Ascending aorta (tissue), 2 donors: ENCODE data around the gene DIO3. TPM values are rescaled to one million over a fixed set of nuclear protein-coding genes. Genes with fewer than 3 reads are reported as not detected.

ENCODE experiments used
- DNase-seq, 2 donors: peaks; one replicate each; pipeline ENCODE4 v3.0.0-alpha.2; 2019; ENCODE audit warnings: low spot score in 2 of 2
- H3K27ac ChIP-seq, 2 donors: fragments of 200-600 bp; sonication (generic); one replicate each; pipeline ENCODE4 v1.5.1; 2016 to 2017; ENCODE audit warnings: mild to moderate bottlenecking in 1 of 2
- H3K27me3 ChIP-seq: fragments of 200-600 bp; sonication (generic); one replicate; pipeline ENCODE4 v1.5.1; 2017
- H3K36me3 ChIP-seq, 2 donors: fragments of 200-600 bp; sonication (generic); one replicate each; pipeline ENCODE4 v1.5.1; 2016
- H3K4me1 ChIP-seq, 2 donors: fragments of 200-600 bp; sonication (generic); one replicate each; pipeline ENCODE4 v1.5.1; 2016 to 2017; ENCODE audit warnings: mild to moderate bottlenecking in 1 of 2
- H3K4me3 ChIP-seq, 2 donors: fragments of 200-600 bp; sonication (generic); one replicate each; pipeline ENCODE4 v1.5.1; 2016 to 2017; ENCODE audit warnings: mild to moderate bottlenecking in 1 of 2
- H3K9me3 ChIP-seq, 2 donors: fragments of 200-600 bp; sonication (generic); one replicate each; pipeline ENCODE4 v1.5.1; 2016
- CTCF ChIP-seq, 3 experiments: fragments of 200-600 bp in 2 of 3; fragments of 450-650 bp in 1 of 3; sonication (generic) in 2 of 3; IDR thresholded peaks; one replicate each; pipeline ENCODE4 v1.5.1; 2016 to 2019; ENCODE audit warnings: antibody characterized with exemption in 3 of 3, mild to moderate bottlenecking in 1 of 3, moderate library complexity in 1 of 3
- intact Hi-C: fragments of 100-400 bp; cut with DNase I; formaldehyde crosslinking; loops from one replicate; pipeline ENCODE4 v1.15.1; 2023
- total RNA-seq: library from RNA; depleted of rRNA; stranded (reverse); fragments of >200 nt; gene quantifications from one replicate; pipeline ENCODE4 v1.1.0, GENCODE V29; 2016

The DIO3 gene
- total RNA-seq, 1 donor from 2014 or later: not detected

- Histone ChIP-seq H3K36me3 (no peaks in the 10 kb centered on the region), H3K27me3 (peaks cover 25% of the 10 kb centered on the region), H3K4me1 (no peaks in the 10 kb centered on the region), H3K9me3 (no peaks in the 10 kb centered on the region), H3K4me3 (no peak overlapping the region), H3K27ac (no peak overlapping the region)
- no peak for TF ChIP-seq CTCF (IDR thresholded peaks at IDR 0.05)
- intact Hi-C loops: no loop called here
- DNase-seq: no peak
Observed at GRCh38 chr14:101561897-101562490, 699 bp downstream of the DIO3 start.

- no peak for TF ChIP-seq CTCF (IDR thresholded peaks at IDR 0.05)
- H3K4me3 ChIP-seq: no peak overlapping the region
- peaks cover 25% of the 10 kb centered on the region for H3K27me3 ChIP-seq
- intact Hi-C loops: no loop called here
- DNase-seq: no peak
- no peaks in the 10 kb centered on the region for H3K9me3 ChIP-seq
- no peak overlapping the region for H3K27ac ChIP-seq
- no peaks in the 10 kb centered on the region for H3K4me1 ChIP-seq
- no peaks in the 10 kb centered on the region for H3K36me3 ChIP-seq
Observed at GRCh38 chr14:101562659-101563351, 1.5 kb downstream of the DIO3 start.

- H3K4me1 ChIP-seq: no peaks in the 10 kb centered on the region
- DNase-seq: no peak
- no peaks in the 10 kb centered on the region for H3K36me3 ChIP-seq
- peaks cover 25% of the 10 kb centered on the region for H3K27me3 ChIP-seq
- no peaks in the 10 kb centered on the region for H3K9me3 ChIP-seq
- intact Hi-C loops: no loop called here
- no peak overlapping the region for H3K27ac ChIP-seq
- no peak overlapping the region for H3K4me3 ChIP-seq
- no peak for TF ChIP-seq CTCF (IDR thresholded peaks at IDR 0.05)
Observed at GRCh38 chr14:101563352-101563653, 2.0 kb downstream of the DIO3 start.

GRCh38 chr14:101563654-101564443, 2.6 kb downstream of the DIO3 start:
- no peaks in the 10 kb centered on the region for H3K36me3 ChIP-seq
- no peak overlapping the region for H3K27ac ChIP-seq
- no peaks in the 10 kb centered on the region for H3K4me1 ChIP-seq
- no peaks in the 10 kb centered on the region for H3K9me3 ChIP-seq
- no peak for TF ChIP-seq CTCF (IDR thresholded peaks at IDR 0.05)
- H3K4me3 ChIP-seq: no peak overlapping the region
- intact Hi-C loops: no loop called here
- DNase-seq: no peak
- peaks cover 25% of the 10 kb centered on the region for H3K27me3 ChIP-seq

- no peaks in the 10 kb centered on the region for H3K36me3 ChIP-seq
- H3K4me1 ChIP-seq: no peaks in the 10 kb centered on the region
- H3K9me3 ChIP-seq: no peaks in the 10 kb centered on the region
- H3K27ac ChIP-seq: no peak overlapping the region
- H3K27me3 ChIP-seq: peaks cover 25% of the 10 kb centered on the region
- no peak for DNase-seq
- TF ChIP-seq CTCF (IDR thresholded peaks at IDR 0.05): no peak
- intact Hi-C loops: no loop called here
- no peak overlapping the region for H3K4me3 ChIP-seq
Observed at GRCh38 chr14:101564444-101564776, 3.1 kb downstream of the DIO3 start.
